IMR-90 (cell line): ENCODE data around the gene RIMS4. TPM values are rescaled to one million over a fixed set of nuclear protein-coding genes. Genes with fewer than 3 reads are reported as not detected.

Experiments used
- ATAC-seq: fragments of 200-7000 bp; cut with Tn5 transposase; 2 replicates; pipeline ENCODE4 v1.9.1; 2020; ENCODE audit warnings: low read depth, mild to moderate bottlenecking, moderate library complexity
- BruUV-seq: library from RNA; stranded (reverse); fragments of 400-500 nt; replicated peaks from 2 replicates; lab custom pipeline; 2021; lab: Mats Ljungman, UMichigan
- CTCF ChIA-PET: fragments of 300-600 bp; formaldehyde crosslinking; extraction: SDS; loops from one replicate; lab custom pipeline; 2021; ENCODE audit warnings: antibody characterized with exemption; lab: Yijun Ruan, JAX
- POLR2A ChIA-PET: fragments of 300-600 bp; sonication (Branson Sonifier 250); formaldehyde crosslinking; loops from one replicate; lab custom pipeline; 2022; ENCODE audit warnings: antibody characterized with exemption; ENCODE audit not compliant: unreplicated experiment; lab: Charles Lee
- DNase-seq: peaks from one replicate; pipeline ENCODE4 v3.0.0; 2013
- H2AFZ ChIP-seq: replicated peaks from 2 replicates; pipeline ENCODE3; 2013; ENCODE audit warnings: low read length, mild to moderate bottlenecking; ENCODE audit not compliant: poor library complexity
- H2AK5ac ChIP-seq: 2 replicates; pipeline ENCODE4 v1.6.1; 2013; ENCODE audit warnings: low read depth, low read length, inconsistent platforms
- H2AK9ac ChIP-seq: replicated peaks from 2 replicates; pipeline ENCODE3; 2013; ENCODE audit warnings: mild to moderate bottlenecking, low read depth, low read length, moderate library complexity; ENCODE audit not compliant: poor library complexity
- H2BK120ac ChIP-seq: 2 replicates; pipeline ENCODE4 v1.6.1; 2013; ENCODE audit warnings: low read depth, low read length, inconsistent platforms
- H2BK15ac ChIP-seq: 3 replicates; pipeline ENCODE4 v1.6.1; 2013; ENCODE audit warnings: low read depth, low read length, inconsistent platforms
- H2BK20ac ChIP-seq: 2 replicates; pipeline ENCODE4 v1.6.1; 2013; ENCODE audit warnings: low read depth, mild to moderate bottlenecking, inconsistent platforms, low read length, moderate library complexity
- H2BK5ac ChIP-seq: 2 replicates; pipeline ENCODE4 v1.6.1; 2013; ENCODE audit warnings: mild to moderate bottlenecking, low read depth, low read length, inconsistent platforms; ENCODE audit not compliant: poor library complexity, severe bottlenecking
- H3K14ac ChIP-seq: replicated peaks from 2 replicates; pipeline ENCODE4 v1.6.1; 2013; ENCODE audit warnings: low read depth, low read length, inconsistent platforms
- H3K18ac ChIP-seq: 2 replicates; pipeline ENCODE4 v1.6.1; 2013; ENCODE audit warnings: low read depth, low read length, control low read depth
- H3K23ac ChIP-seq: 2 replicates; pipeline ENCODE4 v1.6.1; 2013; ENCODE audit warnings: low read depth, low read length, inconsistent platforms
- H3K27ac ChIP-seq: 2 replicates; pipeline ENCODE4 v1.5.1; 2013; ENCODE audit warnings: mild to moderate bottlenecking, control low read depth, low read length; ENCODE audit not compliant: insufficient read depth
- H3K27me3 ChIP-seq: 2 replicates; pipeline ENCODE4 v1.6.1; 2013; ENCODE audit warnings: low read length; ENCODE audit not compliant: control insufficient read depth, insufficient read depth
- H3K36me3 ChIP-seq: 2 replicates; pipeline ENCODE4 v1.6.1; 2013; ENCODE audit warnings: low read length, mixed read lengths; ENCODE audit not compliant: control insufficient read depth, insufficient read depth
- H3K4ac ChIP-seq: 2 replicates; pipeline ENCODE4 v1.6.1; 2013; ENCODE audit warnings: low read depth, low read length, inconsistent platforms
- H3K4me1 ChIP-seq: 2 replicates; pipeline ENCODE4 v1.6.1; 2013; ENCODE audit warnings: low read length, mixed read lengths; ENCODE audit not compliant: control insufficient read depth, insufficient read depth
- H3K4me2 ChIP-seq: 2 replicates; pipeline ENCODE4 v1.6.1; 2013; ENCODE audit warnings: low read depth, mild to moderate bottlenecking, control low read depth, low read length, moderate library complexity
- H3K4me3 ChIP-seq: 2 replicates; pipeline ENCODE4 v1.5.1; 2013; ENCODE audit warnings: low read depth, mild to moderate bottlenecking, control low read depth, low read length, moderate library complexity; ENCODE audit not compliant: insufficient read depth
- H3K56ac ChIP-seq: 2 replicates; pipeline ENCODE4 v1.6.1; 2013; ENCODE audit warnings: low read length, inconsistent platforms; ENCODE audit not compliant: insufficient read depth; ENCODE audit errors: extremely low read depth
- H3K79me1 ChIP-seq, 2 experiments: 2 replicates each; pipeline ENCODE4 v1.6.1; 2013; ENCODE audit warnings: low read length in 2 of 2, inconsistent platforms in 1 of 2, low read depth in 1 of 2
- H3K9ac ChIP-seq: 2 replicates; pipeline ENCODE4 v1.6.1; 2013; ENCODE audit warnings: low read depth, low read length, control low read depth
- H3K9me1 ChIP-seq: 2 replicates; pipeline ENCODE4 v1.6.1; 2013; ENCODE audit warnings: low read length, inconsistent platforms; ENCODE audit not compliant: insufficient read depth
- H3K9me3 ChIP-seq: 2 replicates; pipeline ENCODE4 v1.6.1; 2013; ENCODE audit warnings: low read length; ENCODE audit not compliant: control insufficient read depth, insufficient read depth
- H4K20me1 ChIP-seq: 2 replicates; pipeline ENCODE4 v1.6.1; 2013; ENCODE audit warnings: low read length, inconsistent platforms; ENCODE audit not compliant: insufficient read depth
- H4K5ac ChIP-seq: 2 replicates; pipeline ENCODE4 v1.6.1; 2013; ENCODE audit warnings: mild to moderate bottlenecking, low read depth, low read length, control low read depth
- H4K8ac ChIP-seq, 2 experiments: 2 replicates each; pipeline ENCODE4 v1.6.1; 2013; ENCODE audit warnings: low read depth in 2 of 2, low read length in 2 of 2, control low read depth in 1 of 2, inconsistent platforms in 1 of 2
- H4K91ac ChIP-seq: 2 replicates; pipeline ENCODE4 v1.6.1; 2013; ENCODE audit warnings: low read depth, low read length, inconsistent platforms; ENCODE audit not compliant: insufficient read depth
- CEBPB ChIP-seq: IDR thresholded peaks from 2 replicates; pipeline ENCODE4 v1.6.1; 2012; ENCODE audit warnings: low read depth, low read length, improper control_type of control experiment
- CHD1 ChIP-seq: IDR thresholded peaks from 2 replicates; pipeline ENCODE4 v1.6.1; 2012; ENCODE audit warnings: low read depth, low read length, improper control_type of control experiment
- CTCF ChIP-seq: conservative IDR thresholded peaks from 2 replicates; pipeline ENCODE4 v1.5.1; 2012; ENCODE audit warnings: mild to moderate bottlenecking, low read depth, low read length, improper control_type of control experiment
- ELK1 ChIP-seq: fragments of 150-350 bp; IDR thresholded peaks from 2 replicates; pipeline ENCODE4 v1.6.1; 2016; ENCODE audit warnings: low read depth, mild to moderate bottlenecking, low read length, moderate library complexity, borderline replicate concordance
- MAFK ChIP-seq: IDR thresholded peaks from 2 replicates; pipeline ENCODE4 v1.6.1; 2012; ENCODE audit warnings: low read depth, low read length, improper control_type of control experiment
- MAZ ChIP-seq: IDR thresholded peaks from 2 replicates; pipeline ENCODE4 v1.6.1; 2012; ENCODE audit warnings: low read depth, mild to moderate bottlenecking, low read length, improper control_type of control experiment, moderate library complexity, borderline replicate concordance
- MXI1 ChIP-seq: IDR thresholded peaks from 2 replicates; pipeline ENCODE4 v1.6.1; 2012; ENCODE audit warnings: low read depth, mild to moderate bottlenecking, low read length, moderate library complexity, borderline replicate concordance
- NFE2L2 ChIP-seq: fragments of 150-350 bp; IDR thresholded peaks from 2 replicates; pipeline ENCODE4 v1.6.1; 2016; ENCODE audit warnings: low read depth, mild to moderate bottlenecking, low read length
- POLR2A ChIP-seq: IDR thresholded peaks from 2 replicates; pipeline ENCODE4 v1.6.1; 2012; ENCODE audit warnings: mild to moderate bottlenecking, low read depth, low read length
- RAD21 ChIP-seq: IDR thresholded peaks from 2 replicates; pipeline ENCODE4 v1.6.1; 2012; ENCODE audit warnings: low read length, improper control_type of control experiment
- RCOR1 ChIP-seq: IDR thresholded peaks from 2 replicates; pipeline ENCODE4 v1.6.1; 2012; ENCODE audit warnings: mild to moderate bottlenecking, low read length, improper control_type of control experiment; ENCODE audit not compliant: insufficient replicate concordance
- RFX5 ChIP-seq: IDR thresholded peaks from 2 replicates; pipeline ENCODE4 v1.8.0; 2012; ENCODE audit warnings: low read depth, mild to moderate bottlenecking, low read length, moderate library complexity
- SMC3 ChIP-seq: fragments of 150-350 bp; IDR thresholded peaks from 2 replicates; pipeline ENCODE4 v1.6.1; 2016; ENCODE audit warnings: low read depth, mild to moderate bottlenecking, antibody characterized with exemption, low read length, moderate library complexity
- USF2 ChIP-seq: fragments of 150-350 bp; IDR thresholded peaks from 2 replicates; pipeline ENCODE4 v1.6.1; 2017; ENCODE audit warnings: mild to moderate bottlenecking, antibody characterized with exemption, low read length, low read depth
- WGBS, 2 experiments: methylation state at CpG; one replicate each; pipeline versions ENCODE4 v1.1.5 to v1.1.7; 2013; ENCODE audit warnings: missing lambda C conversion rate in 2 of 2; ENCODE audit not compliant: insufficient read length in 1 of 2; ENCODE audit errors: extremely low coverage in 2 of 2; 5-methylcytosine and 5-hydroxymethylcytosine counted together
- dilution Hi-C: fragments of 300-500 bp; cut with HindIII; formaldehyde crosslinking; loops from one replicate; pipeline ENCODE4 v1.14.3; 2018; ENCODE audit warnings: low sequenced_read_pairs; ENCODE audit not compliant: unreplicated experiment
- in situ Hi-C: fragments of 300-500 bp; cut with MboI; formaldehyde crosslinking; loops from 3 replicates; pipeline ENCODE4 v1.14.3; 2019; ENCODE audit warnings: low sequenced_read_pairs, inconsistent platforms, mixed read lengths
- intact Hi-C: fragments of 100-400 bp; cut with micrococcal nuclease; formaldehyde crosslinking; loops from 2 replicates; pipeline ENCODE4 v1.10.0; 2022
- polyA plus RNA-seq, 3 experiments: library from polyadenylated mRNA; depleted of rRNA; stranded (reverse); fragments of >200 nt; gene quantifications; 2 replicates each; pipeline ENCODE4 v1.2.3, GENCODE V29; 2012; ENCODE audit warnings: low replicate concordance in 1 of 3
- total RNA-seq: library from RNA; depleted of rRNA; stranded (reverse); fragments of >200 nt; gene quantifications from 2 replicates; pipeline ENCODE4 v1.2.3, GENCODE V29; 2012

Gene RIMS4
- total and polyA plus RNA-seq, 2 of the 4 experiments (the other 2 are of a cell fraction), result not detected

- Histone ChIP-seq H3K9me1 (no peaks in the 10 kb centered on the region), H4K5ac (no peak overlapping the region), H3K56ac (no peak overlapping the region), H3K9ac (no peak overlapping the region), H2BK15ac (no peak overlapping the region), H3K23ac (no peak overlapping the region), H2BK20ac (no peak overlapping the region), H2AFZ (no peak overlapping the region), H3K14ac (no peak overlapping the region), H2BK120ac (no peak overlapping the region), H3K4me2 (no peak overlapping the region), H3K36me3 (no peaks in the 10 kb centered on the region), H4K20me1 (no peaks in the 10 kb centered on the region), H2AK5ac (no peak overlapping the region), H4K8ac (no peak overlapping the region), H3K4me3 (no peak overlapping the region), H3K27me3 (peaks cover 19% of the 10 kb centered on the region), H2AK9ac (no peak overlapping the region), H3K79me1 (no peaks in the 10 kb centered on the region), H4K91ac (no peak overlapping the region), H3K4me1 (no peaks in the 10 kb centered on the region), H3K9me3 (no peaks in the 10 kb centered on the region), H3K18ac (no peak overlapping the region), H2BK5ac (no peak overlapping the region), H3K27ac (no peak overlapping the region), H3K4ac (no peak overlapping the region)
- TF ChIP-seq ELK1, result no peak
- no peak for TF ChIP-seq NFE2L2
- no peak for TF ChIP-seq MAZ
- TF ChIP-seq CTCF, result no peak
- TF ChIP-seq MAFK, result no peak
- no peak for TF ChIP-seq CEBPB
- no peak for TF ChIP-seq POLR2A
- no peak for TF ChIP-seq USF2
- no peak for TF ChIP-seq RAD21
- TF ChIP-seq RFX5, result no peak
- TF ChIP-seq CHD1, result no peak
- TF ChIP-seq MXI1, result no peak
- no peak for TF ChIP-seq RCOR1
- no peak for TF ChIP-seq SMC3
- dilution Hi-C loops, result no loop called here
- ChIA-PET POLR2A (no interaction called here), CTCF (no interaction called here)
- ATAC-seq (no peak), DNase-seq (no peak)
- no CpG with 5 or more reads among the region's 4 CpGs for WGBS, 2 experiments
- no TSS peak for BruUV-seq
- intact Hi-C loops, result no loop called here
- in situ Hi-C loops, result no loop called here
These were observed 9.6 kb upstream of the RIMS4 start for GRCh38 chr20:44819936-44820335.
